ENCODE data around the gene SLC25A29. TPM values are rescaled to one million over a fixed set of nuclear protein-coding genes. Genes with fewer than 3 reads are reported as not detected.

Gene SLC25A29
- total and polyA plus RNA-seq, 2 donors: 19.4 to 90.3 TPM

Other genes starting within 250 kb of the SLC25A29 start
- gene EVL, start 241.0 kb downstream of the SLC25A29 start, total RNA-seq: 240 TPM
- 233 TPM for gene EVL, start 241.0 kb downstream of the SLC25A29 start, polyA plus RNA-seq
- 0.38 TPM for gene DEGS2, start 146.8 kb downstream of the SLC25A29 start, total RNA-seq
- gene DEGS2, start 146.8 kb downstream of the SLC25A29 start, polyA plus RNA-seq: 2.1 TPM
- 66.7 TPM for gene YY1, start 67.3 kb downstream of the SLC25A29 start, total RNA-seq
- gene YY1, start 67.3 kb downstream of the SLC25A29 start, polyA plus RNA-seq: 72.3 TPM
- not detected for gene SLC25A47, start 16.9 kb upstream of the SLC25A29 start, total RNA-seq
- gene SLC25A47, start 16.9 kb upstream of the SLC25A29 start, polyA plus RNA-seq: 0.09 TPM
- gene WDR25, start 70.0 kb upstream of the SLC25A29 start, total RNA-seq: 9.3 TPM
- 7.2 TPM for gene WDR25, start 70.0 kb upstream of the SLC25A29 start, polyA plus RNA-seq

Measured in thymus (tissue), 2 donors.